EL (cell line): ENCODE data around the gene TMEM239.
A peak's percentile ranks its signal among the peaks of the same experiment; 100 is the strongest.

Experiments
- DNase-seq: peaks from one replicate; pipeline ENCODE4 v3.0.0-alpha.2; 2016

The TMEM239 gene

DNA sequence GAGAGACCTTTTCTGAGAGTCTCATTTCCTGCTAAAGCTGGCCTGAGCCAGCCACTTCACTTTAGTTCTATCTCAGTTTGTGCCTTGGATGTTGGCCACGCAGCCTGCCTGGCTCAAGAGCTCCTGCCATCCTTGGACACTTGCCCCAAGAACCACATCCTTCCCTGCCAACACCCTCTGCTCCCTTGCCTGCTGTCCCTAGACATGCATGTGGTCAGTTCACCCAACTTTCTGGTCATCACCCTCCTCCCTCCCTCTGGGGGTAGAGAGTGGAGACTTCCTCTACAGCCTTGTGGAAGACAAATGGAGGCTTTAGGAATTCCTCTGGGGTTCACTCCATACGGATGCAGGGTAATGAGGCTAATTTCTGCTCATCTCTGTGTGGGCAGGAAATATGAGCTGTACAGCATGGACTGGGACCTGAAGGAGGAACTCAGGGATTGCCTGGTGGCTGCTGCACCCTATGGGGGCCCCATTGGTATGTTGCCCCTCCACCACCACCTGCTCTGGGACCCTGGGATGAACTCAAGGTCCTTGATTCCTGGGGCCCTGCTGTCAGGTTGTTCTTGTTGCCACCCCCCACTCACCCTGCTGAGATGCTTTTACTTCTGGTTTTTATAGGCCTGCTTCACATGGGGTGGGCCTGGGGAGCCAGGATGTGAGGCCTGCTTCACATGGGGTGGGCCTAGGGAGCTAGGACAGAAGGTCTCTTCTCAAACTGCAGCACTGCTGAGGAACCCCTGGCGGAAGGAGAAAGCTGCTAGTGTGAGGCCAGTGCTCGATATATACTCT, 43.4 kb downstream of the TMEM239 start:
- DNase-seq = peak; percentile 80

DNA sequence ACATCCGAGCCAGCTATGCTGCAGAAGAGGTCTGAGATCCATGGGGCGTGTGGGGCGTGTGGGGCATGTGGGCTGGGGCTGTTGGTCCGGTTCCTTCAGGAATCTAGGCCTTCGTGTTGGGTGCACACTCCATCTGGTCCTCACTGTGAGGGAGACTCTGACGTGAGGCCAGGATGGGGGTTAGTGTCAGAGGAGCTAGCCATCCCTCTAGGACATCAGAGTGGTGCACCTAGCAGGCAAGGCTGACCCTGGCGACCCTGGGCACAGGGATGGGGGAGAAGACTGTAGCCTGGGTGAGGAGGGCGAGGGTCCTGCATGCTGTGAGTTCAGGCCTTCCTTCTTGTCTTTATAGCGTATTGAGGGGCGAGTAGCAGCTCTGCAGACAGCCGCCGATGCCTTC, 48.5 kb downstream of the TMEM239 start:
- no peak for DNase-seq

DNA sequence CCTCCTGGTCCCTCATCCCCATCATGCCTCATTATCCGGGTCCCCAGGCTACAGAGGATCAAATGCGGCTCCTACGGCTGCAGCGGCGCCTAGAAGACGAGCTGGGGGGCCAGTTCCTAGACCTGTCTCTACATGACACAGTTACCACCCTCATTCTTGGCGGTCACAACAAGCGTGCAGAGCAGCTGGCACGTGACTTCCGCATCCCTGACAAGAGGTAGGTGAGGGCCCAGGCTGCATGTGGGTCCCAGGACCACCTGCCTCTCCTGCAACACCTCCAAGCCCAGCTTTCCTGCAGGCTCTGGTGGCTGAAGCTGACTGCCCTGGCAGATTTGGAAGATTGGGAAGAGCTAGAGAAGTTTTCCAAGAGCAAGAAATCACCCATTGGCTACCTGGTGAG, 48.9 kb downstream of the TMEM239 start:
- DNase-seq = no peak

DNA sequence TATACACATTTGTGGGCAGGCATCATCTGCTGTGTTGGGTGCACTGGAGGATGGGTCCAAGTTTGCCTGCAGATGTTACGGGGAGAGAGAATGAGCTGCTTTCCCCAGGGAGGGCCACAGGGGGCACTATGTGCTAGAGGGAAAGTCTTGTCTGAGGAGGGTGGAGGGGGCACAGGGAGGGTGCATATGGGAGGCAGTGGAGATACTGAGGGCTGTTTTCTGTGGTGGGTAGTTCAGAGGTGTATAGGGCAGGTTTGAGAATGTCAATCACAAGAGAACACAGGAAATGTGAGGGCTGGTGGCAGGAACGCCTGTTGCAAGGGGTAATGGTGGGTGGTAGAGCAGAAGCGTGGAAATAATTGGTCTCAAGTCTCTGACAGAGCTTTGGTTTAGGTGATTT, 49.5 kb downstream of the TMEM239 start:
- no peak for DNase-seq

DNA sequence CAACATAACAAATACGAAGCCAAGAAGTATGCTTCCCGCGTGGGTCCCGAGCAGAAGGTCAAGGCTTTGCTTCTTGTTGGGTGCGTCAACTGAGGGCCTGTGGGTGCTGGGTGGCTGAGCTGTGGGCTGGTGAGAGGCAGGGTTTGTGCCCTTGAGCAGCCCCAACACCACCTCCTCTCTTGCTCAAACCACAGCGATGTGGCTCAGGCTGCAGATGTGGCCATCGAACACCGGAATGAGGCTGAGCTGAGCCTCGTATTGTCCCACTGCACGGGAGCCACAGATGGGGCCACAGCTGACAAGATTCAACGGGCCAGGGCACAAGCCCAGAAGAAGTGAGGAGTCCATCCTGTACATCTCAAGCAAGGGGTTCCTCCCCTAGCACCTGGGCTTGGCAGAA, 50.1 kb downstream of the TMEM239 start:
- no peak for DNase-seq

DNA sequence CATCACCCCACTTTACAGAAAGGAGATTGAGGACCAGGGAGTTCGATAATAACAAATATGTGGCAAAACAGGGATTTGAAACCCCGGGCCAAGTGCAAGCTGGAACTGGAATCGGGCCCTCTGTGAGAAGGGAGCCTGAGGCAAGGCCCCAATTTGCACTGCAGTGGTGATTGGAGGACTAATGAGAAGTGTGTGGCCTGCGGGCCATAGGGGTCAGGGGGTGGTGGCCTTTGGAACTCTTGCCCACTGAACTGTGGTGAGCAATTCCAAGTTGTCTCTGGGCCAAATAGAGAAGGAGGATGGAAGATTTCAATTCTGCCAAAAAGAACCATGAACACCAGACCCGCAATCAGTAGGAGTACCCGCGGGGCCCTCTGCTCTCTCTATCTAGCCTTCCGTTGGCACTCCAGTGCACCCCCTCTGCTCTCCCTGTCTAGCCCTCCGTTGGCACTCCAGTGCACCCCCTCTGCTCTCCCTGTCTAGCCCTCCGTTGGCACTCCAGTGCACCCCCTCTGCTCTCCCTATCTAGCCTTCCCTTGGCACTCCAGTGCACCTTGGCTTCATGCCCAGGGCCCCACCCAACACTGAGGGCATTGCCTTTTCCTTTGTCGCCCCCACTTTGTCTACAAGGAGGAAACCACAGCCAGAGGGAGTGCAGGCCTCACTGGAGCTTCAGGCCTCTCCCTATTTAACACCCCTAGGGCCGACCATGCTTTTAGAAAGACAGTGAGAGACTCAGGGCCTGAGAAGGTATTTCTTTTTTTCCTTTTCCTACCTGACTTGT, 51.1 kb downstream of the TMEM239 start:
- DNase-seq = no peak
